ENCODE measurements around the gene PPP1R3D.
"Not testable (repeated sequence)": the region's sequence is repeated elsewhere in the genome, so short reads cannot be mapped to it uniquely, and the experiment has no call there.

Gene PPP1R3D

GRCh38 chr20:59920944-59921343 lies 19.2 kb downstream of the PPP1R3D start:
- no peak for DNase-seq (ENCODE audit: low read depth in 2 of 2)

GRCh38 chr20:59912609-59913008 lies 27.5 kb downstream of the PPP1R3D start:
- no peak for DNase-seq (ENCODE audit: low read depth in 2 of 2)

DNA sequence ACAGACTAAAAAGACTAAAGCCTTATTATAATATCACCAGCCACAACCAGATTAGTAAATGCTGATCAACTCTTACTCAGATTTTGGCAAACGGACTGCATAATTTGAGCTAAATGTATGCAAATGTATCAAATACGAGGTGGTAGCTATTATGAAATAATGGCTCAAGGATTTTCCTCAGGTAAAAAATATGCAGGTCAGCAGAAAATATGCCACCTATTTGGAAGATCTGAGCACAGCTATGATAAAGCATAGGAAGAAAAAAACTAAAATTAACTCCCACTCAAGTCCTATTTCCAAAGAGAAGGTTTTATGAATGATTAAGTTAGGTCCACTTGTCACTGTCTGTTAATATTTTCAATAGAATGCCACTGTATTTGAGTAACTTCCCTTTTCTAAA lies 29.1 kb downstream of the PPP1R3D start:
- DNase-seq (ENCODE audit: low read depth in 2 of 2) = no peak

- no peak for DNase-seq (ENCODE audit: low read depth in 2 of 2)
Measured at GRCh38 chr20:59908855-59909254, 31.2 kb downstream of the PPP1R3D start.

DNA sequence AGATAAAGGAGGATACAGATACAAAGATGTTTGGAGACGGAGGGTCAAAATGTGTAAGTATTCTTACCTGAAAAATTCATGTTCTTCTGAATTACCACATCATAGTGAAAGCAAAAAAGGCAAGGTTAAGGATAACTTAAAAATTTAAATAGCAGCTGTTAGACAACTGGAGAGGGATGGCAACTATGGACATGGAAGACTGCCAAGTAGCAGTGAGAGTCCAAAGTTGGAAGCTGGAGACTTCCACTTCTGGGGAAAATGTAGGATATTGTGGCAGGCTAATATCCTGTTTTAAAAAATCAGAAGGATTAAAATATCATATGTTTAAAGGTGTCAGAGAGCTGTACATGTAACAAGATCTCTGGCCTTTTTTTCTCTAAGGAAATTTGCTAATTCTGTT lies 36.5 kb downstream of the PPP1R3D start:
- DNase-seq (ENCODE audit: low read depth in 2 of 2) = no peak

- DNase-seq (ENCODE audit: low read depth in 2 of 2) = no peak
Measured at GRCh38 chr20:59902470-59902869, 37.6 kb downstream of the PPP1R3D start.

DNA sequence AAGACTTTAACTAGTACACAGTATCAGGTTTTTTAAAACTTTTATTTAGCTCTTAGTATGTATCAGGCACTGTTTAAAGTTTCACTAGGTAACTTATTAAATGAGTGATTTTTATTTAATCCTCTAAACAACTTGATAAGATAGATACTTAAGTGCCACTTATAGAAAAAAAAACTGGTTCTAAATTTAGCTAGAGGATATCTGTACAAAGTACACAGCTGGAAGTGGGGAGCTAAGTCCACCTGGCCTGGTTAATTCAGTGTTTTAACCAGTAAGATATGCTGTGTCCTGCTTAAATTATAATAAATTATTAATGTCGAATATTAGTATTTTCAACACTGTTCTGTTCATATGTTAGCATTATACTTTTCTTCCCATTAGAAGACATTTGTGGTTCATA lies 44.2 kb downstream of the PPP1R3D start:
- DNase-seq (ENCODE audit: low read depth in 2 of 2) = no peak

- DNase-seq (ENCODE audit: low read depth in 2 of 2) = no peak
Measured at GRCh38 chr20:59891581-59891980, 48.5 kb downstream of the PPP1R3D start.

DNA sequence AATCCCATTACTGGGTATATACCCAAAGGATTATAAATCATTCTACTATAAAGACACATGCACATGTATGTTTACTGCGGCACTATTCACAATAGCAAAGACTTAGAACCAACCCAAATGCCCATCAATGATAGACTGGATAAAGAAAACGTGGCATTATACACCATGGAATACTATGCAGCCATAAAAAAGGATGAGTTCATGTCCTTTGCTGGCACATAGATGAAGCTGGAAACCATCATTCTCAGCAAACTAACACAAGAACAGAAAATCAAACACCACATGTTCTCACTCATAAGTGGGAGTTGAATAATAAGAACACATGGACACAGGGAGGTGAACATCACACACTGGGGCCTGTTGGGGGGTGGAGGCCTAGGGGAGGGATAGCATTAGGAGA lies 50.1 kb downstream of the PPP1R3D start:
- not testable (repeated sequence) for DNase-seq (ENCODE audit: low read depth in 2 of 2)

DNA sequence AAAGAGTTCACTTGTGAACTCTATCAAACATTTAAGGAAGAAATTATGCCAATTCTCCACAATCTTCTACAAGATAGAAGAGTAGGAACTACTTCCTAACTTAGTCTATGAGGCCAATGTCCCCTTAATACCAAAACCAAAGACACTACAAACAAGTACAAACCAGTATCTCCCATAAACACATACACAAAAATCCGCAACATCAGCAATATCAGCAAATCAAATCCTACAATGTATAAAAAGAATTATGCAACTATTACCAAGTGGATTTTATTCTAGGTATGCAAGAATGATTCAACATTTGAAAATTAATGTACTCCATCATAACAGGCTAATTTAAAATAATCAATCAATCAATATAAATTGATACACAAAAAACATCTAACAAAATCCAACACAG lies 52.1 kb downstream of the PPP1R3D start:
- DNase-seq (ENCODE audit: low read depth in 2 of 2) = no peak

All from stimulated activated CD8-positive, alpha-beta memory T cell treated with anti-CD3 and anti-CD28 coated beads, Interleukin-15, amount 100 ng/mL, for 48 hours (primary cell).